Vagina (tissue), 2 donors: ENCODE measurements around the gene TXNRD1.

ENCODE experiments used
- CTCF ChIP-seq, 3 experiments: fragments of 450-650 bp in 2 of 3; fragments of 200-600 bp in 1 of 3; sonication (generic) in 1 of 3; IDR thresholded peaks; one replicate each; pipeline ENCODE4 v1.5.1; 2017 to 2019; ENCODE audit warnings: antibody characterized with exemption in 3 of 3, mild to moderate bottlenecking in 2 of 3, moderate library complexity in 2 of 3
- POLR2A ChIP-seq, 2 donors: fragments of 450-650 bp; IDR thresholded peaks; one replicate each; pipeline ENCODE4 v1.6.1; 2017; ENCODE audit warnings: antibody characterized with exemption in 2 of 2, mild to moderate bottlenecking in 2 of 2, moderate library complexity in 2 of 2
- POLR2AphosphoS5 ChIP-seq, 2 donors: sonication (generic); formaldehyde crosslinking; IDR thresholded peaks; one replicate each; pipeline ENCODE4 v1.9.0; 2017; ENCODE audit warnings: antibody characterized with exemption in 2 of 2, mild to moderate bottlenecking in 2 of 2, low read depth in 1 of 2; ENCODE audit not compliant: insufficient read depth in 1 of 2

GRCh38 chr12:104263580-104264358 lies 48.2 kb downstream of the TXNRD1 start:
- no peak for TF ChIP-seq CTCF (IDR thresholded peaks at IDR 0.05)
- no peak for TF ChIP-seq POLR2A (IDR thresholded peaks at IDR 0.05)
- peak in 1 of 2 donors; percentile 14 for TF ChIP-seq POLR2AphosphoS5 (IDR thresholded peaks at IDR 0.05; ENCODE audit: insufficient read depth in 1 of 2, low read depth in 1 of 2)
